K562 (cell line): ENCODE data around the gene PRKAG1. TPM values are rescaled to one million over a fixed set of nuclear protein-coding genes. Genes with fewer than 3 reads are reported as not detected.

Experiments
- ATAC-seq: fragments of 200-7000 bp; cut with Tn5 transposase; 3 replicates; pipeline ENCODE4 v1.9.1; 2020; ENCODE audit warnings: moderate library complexity
- BruUV-seq: library from RNA; stranded (reverse); fragments of 400-500 nt; replicated peaks from 2 replicates; lab custom pipeline; 2021; lab: Mats Ljungman, UMichigan
- CTCF ChIA-PET: fragments of 300-600 bp; formaldehyde crosslinking; extraction: SDS; loops from one replicate; lab custom pipeline; 2021; ENCODE audit warnings: low intra/inter-chr PET ratio; lab: Yijun Ruan, JAX
- POLR2A ChIA-PET: fragments of 300-600, 350-650 bp; sonication (Branson Sonifier 250); formaldehyde crosslinking; extraction: SDS; loops from one replicate; lab custom pipeline; 2021; ENCODE audit warnings: antibody characterized with exemption, inconsistent platforms; lab: Yijun Ruan, JAX
- DNase-seq, 4 experiments: peaks; one replicate each; pipeline versions ENCODE4 v3.0.0 to v3.0.0-alpha.2; 2011 to 2018; ENCODE audit warnings: low spot score in 3 of 4, mixed read lengths in 3 of 4; ENCODE audit errors: extremely low read depth in 1 of 4
- FAIRE-seq: peaks from 2 replicates; lab custom pipeline; 2011; peaks lifted over from hg19 to GRCh38; lab: Jason Lieb, UNC
- H2AFZ ChIP-seq: 2 replicates; pipeline ENCODE4 v1.6.0; 2011; ENCODE audit warnings: low read depth, low read length, control low read depth, inconsistent platforms
- H3K27ac ChIP-seq: fragments of 200-600 bp; 3 replicates; pipeline ENCODE4 v1.8.0; 2011; ENCODE audit warnings: low read depth, mild to moderate bottlenecking, control low read depth, inconsistent platforms, low read length, moderate library complexity, mixed read lengths; ENCODE audit errors: extremely low read depth
- H3K27me3 ChIP-seq, 2 experiments: fragments of 300-600 bp in 1 of 2; 2 replicates in 1 of 2; 3 replicates in 1 of 2; pipeline versions ENCODE4 v1.6.0 to v1.8.0; 2011; ENCODE audit warnings: inconsistent platforms in 2 of 2, low read length in 2 of 2, mild to moderate bottlenecking in 1 of 2, mixed read lengths in 1 of 2, moderate library complexity in 1 of 2; ENCODE audit not compliant: control insufficient read depth in 2 of 2, insufficient read depth in 2 of 2
- H3K36me3 ChIP-seq: fragments of 300-600 bp; 3 replicates; pipeline ENCODE4 v1.8.0; 2011; ENCODE audit warnings: mild to moderate bottlenecking, low read length, inconsistent platforms; ENCODE audit not compliant: control insufficient read depth, insufficient read depth
- H3K4me1 ChIP-seq, 2 experiments: fragments of 200-600 bp in 1 of 2; replicated peaks in 1 of 2; 2 replicates in 1 of 2; 3 replicates in 1 of 2; pipeline versions ENCODE4 v1.5.1 to v1.8.0; 2011; ENCODE audit warnings: inconsistent platforms in 2 of 2, low read length in 2 of 2, mild to moderate bottlenecking in 1 of 2, mixed read lengths in 1 of 2, moderate library complexity in 1 of 2; ENCODE audit not compliant: control insufficient read depth in 2 of 2, insufficient read depth in 2 of 2
- H3K4me2 ChIP-seq: 2 replicates; pipeline ENCODE4 v1.6.1; 2011; ENCODE audit warnings: low read length, control low read depth, inconsistent platforms, mixed read lengths; ENCODE audit not compliant: insufficient read depth
- H3K4me3 ChIP-seq: fragments of 200-600 bp; sonication (generic), shearing (Covaris generic); 2 replicates; pipeline ENCODE4 v1.5.1; 2016; ENCODE audit warnings: control low read depth, inconsistent platforms
- H3K79me2 ChIP-seq: fragments of 200-600 bp; 3 replicates; pipeline ENCODE4 v1.8.0; 2011; ENCODE audit warnings: low read length, inconsistent platforms; ENCODE audit not compliant: control insufficient read depth, insufficient read depth
- H3K9ac ChIP-seq, 2 experiments: 2 replicates each; pipeline versions ENCODE4 v1.6.0 to v1.6.1; 2011; ENCODE audit warnings: low read depth in 2 of 2, low read length in 2 of 2, control low read depth in 1 of 2, inconsistent platforms in 1 of 2, mild to moderate bottlenecking in 1 of 2, mixed read lengths in 1 of 2; ENCODE audit not compliant: insufficient read depth in 1 of 2
- H3K9me1 ChIP-seq: one replicate; pipeline ENCODE4 v1.6.0; 2011; ENCODE audit warnings: inconsistent platforms, mild to moderate bottlenecking, low read length, moderate library complexity; ENCODE audit not compliant: control insufficient read depth, insufficient read depth
- H3K9me3 ChIP-seq: replicated peaks from 2 replicates; pipeline ENCODE4 v1.5.1; 2011; ENCODE audit warnings: low read depth, low read length, inconsistent platforms; ENCODE audit not compliant: control insufficient read depth, insufficient read depth
- H4K20me1 ChIP-seq: replicated peaks from 2 replicates; pipeline ENCODE4 v1.6.1; 2011; ENCODE audit warnings: low read length, inconsistent platforms, mixed read lengths; ENCODE audit not compliant: control insufficient read depth, insufficient read depth
- ELF1 ChIP-seq: fragments of 200-800 bp; sonication (Bioruptor generic); IDR thresholded peaks from 2 replicates; pipeline ENCODE4 v1.6.1; 2016; ENCODE audit warnings: missing genetic modification characterization, missing compliant biosample characterization
- ESRRA ChIP-seq: fragments of 450-650 bp; IDR thresholded peaks from 2 replicates; pipeline ENCODE4 v1.6.1; 2014; ENCODE audit warnings: low read depth, mild to moderate bottlenecking, moderate library complexity, borderline replicate concordance
- MXI1 ChIP-seq: IDR thresholded peaks from 2 replicates; pipeline ENCODE4 v1.6.1; 2011; ENCODE audit warnings: low read depth, mild to moderate bottlenecking, improper control_type of control experiment, low read length
- POLR2G ChIP-seq: fragments of 200-400 bp; formaldehyde crosslinking; IDR thresholded peaks from 2 replicates; pipeline ENCODE4 v1.6.1; 2017; ENCODE audit warnings: low read depth, mild to moderate bottlenecking, antibody characterized with exemption, low read length, moderate library complexity
- ZNF121 ChIP-seq: sonication (generic); formaldehyde crosslinking; conservative IDR thresholded peaks from 2 replicates; pipeline ENCODE4 v1.8.0; 2022; ENCODE audit warnings: missing genetic modification reagents
- ZNF324 ChIP-seq: fragments of 250-450 bp; sonication (Bioruptor Pico); IDR thresholded peaks from 2 replicates; pipeline ENCODE4 v1.4.0; 2020; ENCODE audit warnings: mild to moderate bottlenecking
- WGBS: fragments of 100-300 bp; shearing (Covaris generic); methylation state at CpG from one replicate; pipeline ENCODE4 v1.1.6; 2016; ENCODE audit warnings: low coverage, mixed read lengths; ENCODE audit not compliant: insufficient coverage; ENCODE audit errors: missing lambda C conversion rate; 5-methylcytosine and 5-hydroxymethylcytosine counted together
- in situ Hi-C: fragments of 300-500 bp; cut with MboI; formaldehyde crosslinking; loops from 4 replicates; pipeline ENCODE4 v1.15.0; 2018; ENCODE audit warnings: inconsistent platforms, mixed read lengths
- intact Hi-C: fragments of 100-400 bp; cut with micrococcal nuclease; formaldehyde crosslinking; loops from 2 replicates; pipeline ENCODE4 v1.14.2; 2022
- polyA plus RNA-seq, 8 experiments: library from polyadenylated mRNA; depleted of rRNA in 4 of 8; stranded (reverse) in 5 of 8; unstranded in 3 of 8; fragments of >200 nt; fragmentation: Nextera tagmentation in 2 of 8; fragmentation: Illumina TruSeq in 1 of 8; extraction: Ambion mirVana in 2 of 8; extraction: Trizol in 1 of 8; gene quantifications; 2 replicates each; pipeline versions ENCODE4 v1.2.1 to v1.2.3, GENCODE V29; 2011 to 2014; ENCODE audit warnings: inconsistent platforms in 1 of 8, missing spikeins in 1 of 8
- total RNA-seq, 7 experiments: library from RNA; depleted of rRNA in 6 of 7; stranded (reverse); fragments of >200 nt in 6 of 7; fragmentation: Illumina TruSeq in 2 of 7; extraction: Trizol in 2 of 7; gene quantifications; 2 replicates each; pipeline versions ENCODE4 v1.2.1 to v1.2.3, GENCODE V29; 2011 to 2021; ENCODE audit warnings: low replicate concordance in 1 of 7
- TF ChIP-seq, protein P1 (sequence below): sonication (generic); formaldehyde crosslinking; IDR thresholded peaks from 2 replicates; pipeline ENCODE4 v1.8.0; 2022; ENCODE audit warnings: mild to moderate bottlenecking, missing genetic modification reagents, borderline replicate concordance

PRKAG1 gene
- total and polyA plus RNA-seq, 9 of the 15 experiments (the other 6 are each of a cell fraction or from before 2014, with no cell fraction given), result 51.1 to 126 (median 79.1) TPM

DNA sequence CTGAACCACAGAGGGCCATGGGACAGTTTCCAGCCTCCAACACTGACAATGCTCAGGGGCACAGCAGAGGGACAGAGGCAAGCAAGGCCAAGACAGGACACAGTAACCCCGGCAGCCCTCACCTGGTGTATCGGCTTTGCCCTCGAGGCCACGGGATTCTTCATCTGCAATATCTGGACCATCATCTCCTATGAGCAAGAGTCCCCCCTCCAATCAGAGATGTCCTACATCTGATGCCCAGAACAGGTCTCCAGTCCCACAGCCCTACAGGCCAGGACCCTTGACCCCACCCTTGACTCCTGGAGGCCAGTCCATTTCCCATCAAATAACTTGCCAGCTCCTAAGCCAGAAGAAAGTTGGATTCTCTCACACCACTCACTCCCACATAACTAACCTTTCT, 24.7 kb upstream of the PRKAG1 start (continued):
- TF ChIP-seq ESRRA (no peak), MXI1 (no peak), ZNF324 (no peak), ZNF121 (CRISPR knock-in tag) (0 out of 2 replicates have a peak, but pooled peaks have one; percentile 4)
- TF ChIP-seq, protein P1, sequence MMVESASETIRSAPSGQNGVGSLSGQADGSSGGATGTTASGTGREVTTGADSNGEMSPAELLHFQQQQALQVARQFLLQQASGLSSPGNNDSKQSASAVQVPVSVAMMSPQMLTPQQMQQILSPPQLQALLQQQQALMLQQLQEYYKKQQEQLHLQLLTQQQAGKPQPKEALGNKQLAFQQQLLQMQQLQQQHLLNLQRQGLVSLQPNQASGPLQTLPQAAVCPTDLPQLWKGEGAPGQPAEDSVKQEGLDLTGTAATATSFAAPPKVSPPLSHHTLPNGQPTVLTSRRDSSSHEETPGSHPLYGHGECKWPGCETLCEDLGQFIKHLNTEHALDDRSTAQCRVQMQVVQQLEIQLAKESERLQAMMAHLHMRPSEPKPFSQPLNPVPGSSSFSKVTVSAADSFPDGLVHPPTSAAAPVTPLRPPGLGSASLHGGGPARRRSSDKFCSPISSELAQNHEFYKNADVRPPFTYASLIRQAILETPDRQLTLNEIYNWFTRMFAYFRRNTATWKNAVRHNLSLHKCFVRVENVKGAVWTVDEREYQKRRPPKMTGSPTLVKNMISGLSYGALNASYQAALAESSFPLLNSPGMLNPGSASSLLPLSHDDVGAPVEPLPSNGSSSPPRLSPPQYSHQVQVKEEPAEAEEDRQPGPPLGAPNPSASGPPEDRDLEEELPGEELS (CRISPR knock-in tag), result peak; percentile 40; the same call in 1 of the 2 replicates

DNA sequence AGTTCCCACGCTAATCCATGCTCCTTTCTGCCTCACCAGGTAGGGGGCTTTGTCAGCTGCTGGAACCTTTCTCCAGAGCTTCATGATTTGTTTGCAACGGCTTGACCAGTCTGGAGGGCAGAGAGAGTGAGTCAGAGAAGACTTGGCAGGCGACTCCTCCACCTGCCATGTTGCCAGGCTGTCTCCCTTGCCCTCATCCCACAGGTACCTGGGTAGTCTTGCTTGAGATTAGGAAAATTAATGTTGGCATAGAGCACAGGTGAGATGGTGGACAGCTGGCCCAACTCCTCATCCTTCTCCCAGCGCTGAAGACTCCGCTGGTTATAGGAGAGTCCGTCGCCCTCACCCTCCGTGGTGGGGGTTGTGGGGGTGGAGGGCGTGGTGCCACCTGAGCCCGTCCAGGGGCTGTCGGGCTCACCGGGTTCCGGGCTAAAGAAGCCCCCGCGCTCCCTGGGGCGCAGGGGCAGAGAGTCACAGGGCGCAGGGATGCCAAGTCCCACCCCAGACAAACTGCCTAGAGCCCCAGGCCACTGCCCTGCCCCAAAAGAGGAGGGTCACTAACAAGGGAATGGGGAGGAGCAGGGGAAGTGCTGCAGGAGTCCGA, 23.4 kb upstream of the PRKAG1 start:
- Histone ChIP-seq H3K9me1 (no peaks in the 10 kb centered on the region), H4K20me1 (peaks cover 4% of the 10 kb centered on the region), H3K27me3 (no peaks in the 10 kb centered on the region), H3K9me3 (no peaks in the 10 kb centered on the region), H3K9ac (no peak overlapping the region), H3K36me3 (peaks cover 99% of the 10 kb centered on the region), H3K4me2 (no peak overlapping the region), H2AFZ (no peak overlapping the region), H3K79me2 (no peaks in the 10 kb centered on the region), H3K4me3 (no peak overlapping the region), H3K27ac (no peak overlapping the region), H3K4me1 (0 out of 5 replicates have a peak, but pooled peaks cover 0 to 3% of the 10 kb centered on the region in 2 experiments)
- no TSS peak for BruUV-seq
- FAIRE-seq (no peak), ATAC-seq (no peak), DNase-seq (no peak)
- intact Hi-C loops, result no loop called here
- TF ChIP-seq POLR2G, result peak; percentile 38; the same call in 1 of the 2 replicates
- no peak for TF ChIP-seq ELF1 (tag)
- in situ Hi-C loops, result no loop called here
- WGBS, result 98% methylated on average over 14 of the region's 18 CpGs
- ChIA-PET POLR2A (interaction anchor here (0.8 to 12.9 kb wide), 4 partner anchors 9 to 56 kb away, joined by 3 to 78 read pairs (median 8); partner anchors contain the start of gene PRKAG1), CTCF (interaction anchor here (0.7 kb wide), 1 partner anchor 1908 kb away, joined by 3 read pairs; no protein-coding TSS in a partner anchor)
